Left cardiac atrium (tissue), 4 donors: ENCODE data around the gene PSMD11. TPM values are rescaled to one million over a fixed set of nuclear protein-coding genes. Genes with fewer than 3 reads are reported as not detected.

Source experiments
- ATAC-seq, 2 donors: fragments of 200-7000 bp; cut with Tn5 transposase; one replicate each; pipeline ENCODE4 v1.9.1; 2020; ENCODE audit warnings: mild to moderate bottlenecking in 2 of 2, moderate library complexity in 2 of 2
- DNase-seq: peaks from one replicate; pipeline ENCODE4 v3.0.0-alpha.2; 2020
- intact Hi-C, 2 donors: fragments of 100-400 bp; cut with DNase I; formaldehyde crosslinking; loops; one replicate each; pipeline versions ENCODE4 v1.14.1 to v1.15.1; 2022 to 2023
- total RNA-seq, 2 donors: library from RNA; stranded (reverse); fragmentation: NEBNext Ultra II Directional; extraction: Animal tissue kit (Norgen Biotek cat#: 25700); gene quantifications; one replicate each; pipeline ENCODE4 v1.2.1, GENCODE V29; 2021
- donor health status: DM: no; HTN: yes; CAD: no.
- donor health status: DM: no; HTN: yes; CAD: no; lungs with severe emphysema.
- donor health status: DM: yes; HTN: yes; CAD: no.
- donor health status: Dilated cardiomyopathy.

The PSMD11 gene
- total RNA-seq, 2 donors from 2014 or later = 53.4 to 82.2 TPM

DNA sequence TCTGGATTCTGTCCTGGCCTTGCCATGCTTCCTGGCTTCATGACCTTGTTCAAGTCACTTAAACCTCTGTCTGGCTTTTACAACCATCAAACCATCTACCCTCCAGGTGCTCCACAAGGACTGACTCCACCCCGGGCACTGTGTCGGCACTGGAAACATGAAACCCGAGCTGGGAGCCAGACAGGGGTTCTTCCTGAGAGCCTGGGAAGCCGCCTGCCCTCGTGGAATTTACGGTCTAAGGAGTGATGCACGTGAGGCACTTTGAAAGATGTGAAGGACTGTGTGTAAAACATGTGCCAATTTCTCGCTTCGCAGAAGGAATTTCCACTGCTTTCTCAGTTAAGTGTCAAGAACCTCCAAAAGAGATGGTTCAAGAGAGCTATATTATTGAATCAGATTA, 54.1 kb downstream of the PSMD11 start:
- DNase-seq (no peak), ATAC-seq (no peak)
- intact Hi-C loops = no loop called here

DNA sequence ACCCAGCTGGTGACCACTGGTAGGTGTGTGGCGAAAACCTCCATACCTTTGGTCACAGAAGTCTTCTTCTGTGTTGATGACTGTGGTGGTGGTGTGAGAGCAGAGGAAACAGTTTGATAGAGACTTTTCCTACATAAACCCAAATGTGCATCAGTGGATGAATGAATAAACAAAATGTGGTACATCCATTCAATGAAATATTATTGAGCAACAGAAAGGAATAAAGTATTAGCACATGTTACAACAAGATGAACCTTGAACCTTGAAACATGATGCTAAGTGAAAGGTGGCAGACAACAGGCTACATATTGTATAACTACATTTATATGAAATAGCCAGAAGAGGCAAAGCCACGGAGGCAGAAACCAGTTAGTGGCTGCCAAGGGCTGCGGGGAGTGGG, 57.7 kb downstream of the PSMD11 start:
- ATAC-seq (no peak), DNase-seq (no peak)
- intact Hi-C loops = no loop called here

DNA sequence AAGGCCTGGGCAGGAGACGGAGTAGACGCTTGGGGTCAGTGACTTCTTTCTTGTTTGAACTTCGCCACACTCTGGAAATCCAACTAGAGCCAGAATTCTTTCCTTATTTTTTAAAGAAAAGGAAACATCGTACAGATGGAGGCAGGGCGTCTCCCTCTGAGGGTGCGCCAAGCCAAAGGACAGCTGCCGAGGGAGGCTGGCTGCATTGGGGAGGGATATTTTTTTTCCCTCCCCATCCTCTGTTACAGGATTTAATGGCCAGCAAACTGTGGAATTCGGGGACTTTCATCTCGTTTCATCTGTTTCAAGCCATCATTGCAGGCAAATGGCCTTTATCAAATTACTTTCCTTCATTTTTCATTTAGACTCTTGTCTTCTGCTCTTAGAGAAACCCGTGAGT, 58.4 kb downstream of the PSMD11 start:
- intact Hi-C loops = no loop called here
- no peak for ATAC-seq
- no peak for DNase-seq

DNA sequence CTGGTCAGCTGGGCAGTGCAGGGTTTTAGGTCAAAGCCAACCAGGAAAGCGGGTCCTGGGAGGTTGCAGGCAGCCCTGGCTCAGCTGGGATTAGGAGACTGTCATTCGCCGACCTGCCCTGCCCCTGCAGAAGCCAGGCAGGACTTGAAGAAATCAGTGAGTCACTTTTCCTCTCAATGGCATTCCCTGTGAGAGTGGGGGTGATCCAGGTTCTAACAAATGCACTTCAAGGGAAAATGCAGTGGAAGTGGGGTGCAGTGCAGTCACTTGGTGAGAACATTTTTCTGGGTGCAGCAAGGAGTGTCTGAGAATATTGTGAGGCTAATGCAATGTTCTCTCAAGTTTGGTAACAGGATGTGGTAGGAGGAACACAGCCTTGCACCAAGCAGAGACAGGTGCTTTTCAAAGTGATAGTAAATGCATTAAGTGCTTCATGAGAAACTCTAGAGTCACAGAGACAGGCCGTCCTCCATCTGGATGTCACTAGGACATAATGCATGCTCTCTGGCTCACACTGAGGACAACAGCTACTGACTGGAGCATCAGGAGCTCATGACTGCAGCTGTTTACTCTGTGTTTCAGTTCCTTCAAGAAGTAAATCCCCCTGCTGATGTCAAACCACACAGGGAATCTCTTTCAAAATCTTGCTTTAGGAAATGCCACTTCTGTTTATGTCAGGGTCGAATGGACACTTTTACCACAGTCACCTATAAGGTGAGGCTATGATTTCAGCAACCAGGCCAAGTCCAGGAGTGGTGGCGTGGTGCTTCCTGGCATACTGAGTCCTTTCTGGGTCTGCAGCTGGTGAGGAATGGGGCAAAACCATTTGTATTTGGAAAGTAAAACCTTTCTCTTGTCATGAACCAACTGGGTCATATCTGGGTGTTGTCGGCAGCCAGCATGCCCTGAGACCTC, 59.2 kb downstream of the PSMD11 start:
- ATAC-seq (peak; percentile 14 to 62), DNase-seq (no peak)
- intact Hi-C loops = no loop called here

DNA sequence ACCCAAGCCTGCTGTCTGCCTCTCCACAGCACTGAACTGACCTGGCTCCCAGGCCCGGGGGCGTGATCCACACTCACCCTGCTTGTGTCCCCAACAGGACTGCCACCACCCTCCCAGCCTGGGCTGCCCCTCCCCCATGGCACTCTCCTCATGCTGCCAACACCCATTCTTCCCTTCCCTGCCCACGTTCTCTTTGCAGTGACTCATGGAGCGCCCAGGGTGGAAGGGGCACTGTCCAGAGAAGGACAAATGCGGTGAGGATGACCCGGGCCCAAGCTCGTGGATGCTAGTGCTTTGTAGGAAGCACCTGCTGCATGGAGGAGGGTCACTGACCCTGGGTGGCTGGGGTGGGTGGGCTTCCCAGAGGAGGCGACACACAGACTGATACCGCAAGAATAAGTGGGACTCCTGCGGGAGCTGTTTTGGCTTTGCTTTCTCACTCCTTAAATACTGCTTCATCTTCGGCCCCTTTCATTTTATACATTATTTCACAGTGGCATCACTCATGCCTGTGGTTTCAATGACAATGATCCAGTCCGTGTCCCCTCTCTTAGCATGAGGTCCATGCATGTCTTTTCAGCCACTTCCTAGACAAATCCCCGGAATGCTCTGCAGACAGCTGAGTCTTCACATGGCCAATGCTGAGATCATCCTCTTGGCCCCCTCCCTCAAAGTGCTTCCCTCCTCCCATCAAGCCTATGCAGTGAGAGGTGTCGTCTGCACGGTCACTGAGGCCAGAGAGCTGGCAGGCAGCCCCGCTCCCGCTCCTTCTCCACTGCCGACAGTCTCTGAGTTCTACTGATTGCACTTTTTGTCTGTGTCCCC, 60.1 kb downstream of the PSMD11 start:
- intact Hi-C loops = no loop called here
- no peak for DNase-seq

DNA sequence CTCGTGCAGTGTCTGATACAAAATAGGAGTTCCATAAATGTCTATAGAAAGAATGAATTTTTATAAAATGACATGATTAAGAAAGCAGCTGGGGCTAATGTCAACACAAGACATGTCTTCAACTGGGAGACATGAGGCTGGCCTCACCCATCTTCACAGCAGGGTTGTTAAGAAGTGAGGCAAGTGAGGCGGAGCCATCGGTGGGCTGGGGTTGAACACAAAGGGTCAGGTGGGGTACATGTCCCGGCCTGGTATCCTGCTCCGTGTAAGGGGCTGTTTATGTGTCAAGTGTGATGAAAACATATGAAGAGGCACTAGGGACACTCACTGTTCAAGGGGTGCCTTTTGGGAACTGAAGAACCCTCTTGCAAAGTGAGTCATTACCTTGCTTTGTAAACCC, 64.6 kb downstream of the PSMD11 start:
- DNase-seq (no peak), ATAC-seq (no peak)
- intact Hi-C loops = no loop called here

More for the DNA sequence above, 60.1 kb downstream of the PSMD11 start:
- peak in 1 of 2 donors; percentile 80 for ATAC-seq

DNA sequence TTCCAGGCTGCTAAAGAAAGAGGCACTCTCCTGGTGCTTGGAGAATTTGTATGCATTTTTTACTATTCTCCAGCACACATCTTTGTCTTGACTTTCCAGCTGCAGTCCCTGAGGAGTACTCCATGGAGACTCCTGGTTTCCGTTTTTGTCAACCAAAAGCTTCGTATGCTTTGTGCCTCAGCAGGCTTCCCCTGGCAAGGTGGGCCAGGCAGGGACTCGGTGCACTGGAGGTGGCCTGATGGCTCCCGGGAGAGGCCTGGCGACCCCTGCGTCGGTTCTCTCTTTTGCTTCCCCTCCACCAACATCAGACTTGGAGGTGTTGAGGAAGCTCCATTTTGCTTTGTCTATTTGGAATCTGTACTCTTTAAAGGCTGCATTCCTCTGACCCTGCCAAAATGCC, 66.2 kb downstream of the PSMD11 start:
- DNase-seq = no peak
- ATAC-seq = no peak
- intact Hi-C loops = no loop called here

DNA sequence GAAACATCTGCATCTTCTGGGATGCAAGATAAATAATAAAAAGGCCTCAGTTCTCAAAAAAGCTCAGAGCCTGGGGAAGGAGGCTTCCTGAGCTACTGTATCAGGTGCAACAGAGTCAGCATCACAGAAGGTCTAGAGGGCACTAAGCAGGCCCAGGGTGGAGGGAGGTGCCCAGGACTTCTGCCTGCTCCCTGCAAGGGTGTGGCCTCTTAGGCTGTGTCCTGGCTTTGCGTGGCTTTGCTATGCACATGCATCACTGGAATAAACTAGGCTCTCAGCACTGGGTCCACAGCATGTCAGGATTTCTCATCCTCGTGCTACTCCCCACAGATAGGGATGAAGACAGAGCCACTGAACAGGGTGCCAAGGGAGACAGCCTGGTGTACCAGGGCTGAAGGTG, 68.0 kb downstream of the PSMD11 start:
- intact Hi-C loops = no loop called here
- no peak for DNase-seq
- ATAC-seq = no peak

DNA sequence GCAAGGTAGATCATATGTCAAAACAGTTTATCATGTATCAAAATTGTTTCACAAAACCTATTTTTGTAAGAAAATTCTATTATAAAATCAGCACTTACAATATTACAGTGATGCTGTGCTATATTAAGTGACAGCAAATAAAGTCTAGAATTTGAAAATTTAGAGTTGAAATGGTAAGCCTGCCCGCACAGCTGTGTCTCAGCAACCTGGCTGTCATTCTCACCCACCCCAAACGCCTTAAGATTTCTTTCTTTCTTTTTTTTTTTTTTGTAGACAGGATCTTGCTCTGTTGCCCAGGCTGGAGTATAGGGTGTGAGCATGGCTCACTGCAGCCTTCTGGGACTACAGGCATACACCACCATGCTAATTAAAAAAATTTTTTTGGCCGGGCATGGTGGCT, 69.3 kb downstream of the PSMD11 start:
- no peak for DNase-seq
- intact Hi-C loops = no loop called here
- no peak for ATAC-seq

DNA sequence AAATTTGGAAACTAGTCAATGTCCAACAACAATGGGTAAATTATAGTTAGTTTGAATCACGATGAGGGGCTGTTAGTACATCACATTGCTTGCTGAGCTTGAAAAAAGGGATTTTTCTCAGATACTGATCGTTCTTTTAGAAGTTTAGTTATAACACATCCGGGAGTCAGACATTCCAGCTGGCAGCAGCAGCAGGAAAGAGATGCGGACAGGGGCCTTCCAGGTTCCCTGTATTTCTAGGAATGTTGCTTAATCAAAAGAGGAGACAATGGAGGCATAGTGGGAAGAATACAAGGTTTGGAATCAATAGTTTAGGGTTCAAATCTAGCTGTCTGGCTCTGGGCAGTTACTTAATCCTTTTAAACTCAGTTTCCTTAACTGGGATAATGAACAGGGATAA, 70.3 kb downstream of the PSMD11 start:
- intact Hi-C loops = no loop called here
- no peak for ATAC-seq
- DNase-seq = no peak

DNA sequence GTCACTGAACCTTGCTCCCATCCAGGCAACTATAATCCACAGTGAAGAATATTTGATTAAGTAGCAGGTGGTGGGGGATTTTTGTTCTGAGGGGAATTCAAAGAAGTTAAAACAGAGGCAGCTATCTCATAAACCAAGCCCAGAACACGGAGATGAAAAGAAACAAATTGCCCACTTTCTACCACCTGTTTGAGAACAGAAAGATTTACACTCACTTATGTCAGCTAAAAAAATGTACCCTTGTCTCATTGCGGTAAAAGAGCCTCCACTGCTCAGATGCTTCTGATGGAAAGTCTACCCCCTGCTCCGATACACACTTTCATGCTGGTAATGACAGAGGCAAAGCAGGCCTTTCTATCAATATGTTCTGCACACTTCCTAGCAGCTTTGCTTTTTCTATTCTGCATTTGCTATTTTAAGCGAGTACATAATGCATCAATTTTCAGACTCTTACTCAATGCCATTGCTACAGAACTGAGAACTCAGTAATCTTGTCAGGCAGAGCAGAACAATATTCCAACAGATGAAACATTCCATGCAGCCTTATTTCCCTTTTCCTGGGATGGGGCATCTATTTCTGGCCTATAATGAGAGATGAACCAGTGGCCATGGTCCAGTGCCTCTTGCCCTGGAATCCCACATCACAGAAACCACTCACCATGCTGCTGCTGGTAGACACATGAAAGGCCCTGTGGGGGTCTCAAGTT, 71.5 kb downstream of the PSMD11 start:
- ATAC-seq (no peak), DNase-seq (no peak)
- intact Hi-C loops = no loop called here

DNA sequence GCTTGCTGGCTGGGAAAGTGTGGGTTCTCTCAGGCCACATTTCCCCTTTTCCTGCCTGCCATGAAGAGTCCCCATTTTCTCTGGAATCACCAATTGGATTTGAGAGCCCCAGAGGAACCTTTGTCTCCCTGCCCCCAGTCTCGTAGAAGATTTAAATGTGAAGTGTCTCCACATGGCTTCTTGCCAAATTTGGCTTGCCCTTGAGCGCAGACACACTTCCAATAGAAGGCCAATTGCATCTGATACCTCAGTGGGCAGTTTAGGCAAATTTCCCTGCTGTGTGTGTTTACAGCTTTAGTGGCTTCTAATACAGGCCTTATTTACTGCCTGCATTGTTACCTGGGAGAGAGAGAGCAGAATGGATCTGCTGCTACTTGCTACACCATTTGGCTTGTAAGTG, 72.1 kb downstream of the PSMD11 start:
- intact Hi-C loops = no loop called here
- DNase-seq (no peak), ATAC-seq (no peak)

DNA sequence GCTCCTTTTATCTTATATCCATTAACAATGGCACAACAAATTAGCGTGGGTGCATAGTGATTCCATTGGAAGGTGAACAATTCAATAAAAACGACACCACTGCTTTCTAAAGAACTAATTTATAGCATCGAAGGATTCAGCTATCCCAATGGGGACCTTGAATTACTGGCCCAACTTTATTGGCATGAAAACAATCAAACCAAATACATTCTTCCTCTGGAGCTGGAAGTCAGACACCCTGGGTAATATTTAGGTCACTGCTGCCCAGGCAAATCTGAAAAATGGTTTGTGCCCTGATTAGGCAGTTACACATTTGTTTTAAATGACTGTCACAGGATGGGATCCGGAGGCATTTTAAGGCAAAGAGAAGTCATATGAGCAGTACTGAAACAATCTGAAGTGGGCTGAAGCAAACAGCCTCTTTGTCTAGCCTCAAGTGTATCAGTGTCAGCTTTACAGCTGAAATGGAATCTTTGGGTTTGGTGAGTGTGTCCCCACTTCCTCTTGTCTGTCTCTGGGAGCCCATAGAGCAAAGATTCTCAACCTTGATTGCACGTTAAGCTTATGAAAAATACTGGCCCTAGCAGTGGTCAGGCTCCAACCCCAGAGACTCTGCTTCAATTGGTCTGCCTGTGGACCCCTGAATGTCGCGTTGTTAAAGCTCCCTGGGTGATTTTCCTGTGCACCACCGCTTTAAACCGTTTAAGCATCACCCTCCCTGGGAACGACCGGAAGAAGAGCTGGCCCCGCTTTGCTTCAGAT, 72.8 kb downstream of the PSMD11 start:
- no peak for ATAC-seq
- intact Hi-C loops = no loop called here
- DNase-seq = no peak

DNA sequence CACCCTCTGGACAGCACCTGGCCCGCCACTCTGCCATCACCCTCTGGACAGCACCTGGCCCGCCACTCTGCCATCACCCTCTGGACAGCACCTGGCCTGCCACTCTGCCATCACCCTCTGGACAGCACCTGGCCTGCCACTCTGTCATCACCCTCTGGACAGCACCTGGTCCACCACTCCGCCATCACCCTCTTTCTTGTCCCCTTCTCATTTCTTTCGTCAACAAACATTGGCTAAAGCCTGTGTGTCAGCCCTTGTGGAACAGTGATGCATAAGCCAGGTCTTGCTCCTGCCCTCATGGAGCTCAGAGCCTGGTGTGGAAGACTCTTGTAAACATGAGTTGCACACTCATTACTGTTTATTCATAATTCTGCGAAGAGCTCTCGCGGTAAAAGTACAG, 73.7 kb downstream of the PSMD11 start:
- ATAC-seq (no peak), DNase-seq (no peak)
- intact Hi-C loops = no loop called here

DNA sequence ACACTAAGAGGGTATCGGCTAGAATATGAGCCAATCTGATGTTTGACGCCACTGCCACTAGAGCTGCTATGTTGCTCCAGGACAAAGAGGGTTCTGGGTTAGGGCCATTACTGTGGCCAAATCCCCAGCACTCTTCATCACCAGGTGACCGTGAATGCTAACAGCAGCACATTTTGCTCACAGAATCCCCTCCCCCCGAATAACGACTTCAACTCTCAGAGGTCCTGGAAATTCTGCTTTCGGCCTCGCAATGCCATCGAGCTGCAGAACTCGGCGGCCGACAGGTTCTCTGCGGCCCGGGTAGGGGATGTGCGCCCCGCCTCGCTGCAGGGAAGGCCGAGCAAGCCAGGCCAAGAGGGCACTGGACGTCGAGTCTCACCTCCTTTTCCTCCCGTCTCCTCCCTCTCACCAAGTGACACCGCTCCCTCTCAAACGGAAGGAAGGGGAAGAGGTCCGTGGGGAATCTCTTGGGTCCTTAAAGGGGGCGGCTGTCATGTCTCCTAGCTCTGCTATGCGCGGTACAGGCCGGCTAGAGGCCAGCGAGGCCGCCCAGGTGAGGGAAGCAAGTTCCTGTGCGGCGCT, 74.4 kb downstream of the PSMD11 start:
- intact Hi-C loops = no loop called here
- DNase-seq = no peak
- no peak for ATAC-seq

DNA sequence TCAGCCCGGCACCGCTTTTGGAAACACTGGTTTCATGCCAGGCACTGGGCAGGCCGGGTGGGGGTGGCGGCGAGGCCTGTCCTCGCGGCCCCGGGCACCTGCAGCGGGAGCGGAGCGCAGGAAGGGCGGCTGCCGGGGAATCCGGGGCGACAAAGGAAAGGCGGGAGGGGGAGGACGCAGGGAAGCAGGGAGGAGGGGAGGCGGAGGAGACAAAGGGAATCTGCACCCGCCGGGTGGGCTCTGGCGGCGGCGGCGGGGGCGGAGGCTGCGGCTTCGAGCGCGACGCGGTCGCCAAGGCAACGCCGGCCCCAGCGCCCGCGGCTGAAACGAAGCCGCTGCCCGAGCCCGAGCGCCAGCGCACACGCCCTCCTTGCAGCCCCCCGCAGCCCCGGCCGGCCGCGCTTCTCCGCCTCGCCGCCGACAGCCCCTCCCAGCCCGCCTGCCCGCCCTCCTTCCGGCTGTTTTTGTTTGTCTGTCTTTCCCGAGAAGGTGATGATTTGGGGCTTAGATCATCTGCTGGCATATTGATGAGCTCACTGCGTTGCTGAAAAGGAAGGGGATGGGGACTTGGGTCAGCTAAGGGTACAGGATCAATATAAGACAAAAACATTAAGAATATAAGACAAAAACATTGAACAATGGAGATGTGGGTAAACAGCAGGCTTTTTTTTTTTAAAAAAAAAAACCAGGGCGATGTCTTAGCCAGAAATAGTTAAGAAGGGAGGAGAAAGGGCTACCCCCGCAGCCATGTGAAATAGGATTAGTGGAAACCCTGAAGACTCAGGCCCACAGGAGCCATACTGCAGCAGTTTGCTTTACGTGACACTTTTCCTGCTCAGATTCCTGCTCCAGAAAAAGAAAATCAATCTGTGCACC, 75.2 kb downstream of the PSMD11 start:
- DNase-seq = peak; percentile 42
- peak; percentile 82 to 95 for ATAC-seq
- intact Hi-C loops = no loop called here

DNA sequence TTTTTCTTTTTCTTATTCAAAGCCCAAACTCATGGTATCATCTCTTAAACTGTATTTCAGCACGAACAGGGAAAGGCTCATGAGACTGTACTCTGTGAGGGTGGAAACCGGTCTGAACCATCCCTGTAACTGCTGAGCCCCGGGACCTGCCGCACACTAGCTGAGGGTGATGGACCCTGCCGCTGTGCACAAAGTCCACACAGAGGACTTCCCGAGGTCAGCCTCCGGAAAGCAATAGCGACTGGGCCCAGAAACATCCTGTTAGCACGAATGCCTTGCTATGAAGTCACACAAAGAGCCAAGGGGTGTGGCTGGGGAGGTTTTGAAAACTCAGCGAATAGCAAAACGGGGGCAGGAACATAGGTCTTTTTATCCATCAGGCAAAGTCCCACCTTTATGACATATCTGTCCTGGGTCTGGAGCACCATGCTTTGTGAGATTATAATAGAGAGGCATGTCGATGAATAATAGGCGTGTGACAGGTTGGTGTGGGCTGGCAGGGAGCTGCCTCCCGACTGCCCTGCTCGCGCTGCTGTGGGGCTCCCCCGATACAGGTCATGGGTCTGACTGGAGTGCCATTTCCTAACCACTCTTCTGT, 75.9 kb downstream of the PSMD11 start:
- ATAC-seq (peak; percentile 19 to 45), DNase-seq (peak; percentile 31)
- intact Hi-C loops = no loop called here
